Stimulated activated CD4-positive, alpha-beta T cell treated with anti-CD3 and anti-CD28 coated beads, Interleukin-12 subunit alpha, Interleukin-12 subunit beta, amount 100 ng/mL, for 4 hours (primary cell): ENCODE measurements around the gene FPGS.
"Not testable (repeated sequence)": the region's sequence is repeated elsewhere in the genome, so short reads cannot be mapped to it uniquely, and the experiment has no call there.

Experiments used
- DNase-seq: peaks from one replicate; pipeline ENCODE4 v3.0.0-alpha.2; 2020

FPGS gene

DNA sequence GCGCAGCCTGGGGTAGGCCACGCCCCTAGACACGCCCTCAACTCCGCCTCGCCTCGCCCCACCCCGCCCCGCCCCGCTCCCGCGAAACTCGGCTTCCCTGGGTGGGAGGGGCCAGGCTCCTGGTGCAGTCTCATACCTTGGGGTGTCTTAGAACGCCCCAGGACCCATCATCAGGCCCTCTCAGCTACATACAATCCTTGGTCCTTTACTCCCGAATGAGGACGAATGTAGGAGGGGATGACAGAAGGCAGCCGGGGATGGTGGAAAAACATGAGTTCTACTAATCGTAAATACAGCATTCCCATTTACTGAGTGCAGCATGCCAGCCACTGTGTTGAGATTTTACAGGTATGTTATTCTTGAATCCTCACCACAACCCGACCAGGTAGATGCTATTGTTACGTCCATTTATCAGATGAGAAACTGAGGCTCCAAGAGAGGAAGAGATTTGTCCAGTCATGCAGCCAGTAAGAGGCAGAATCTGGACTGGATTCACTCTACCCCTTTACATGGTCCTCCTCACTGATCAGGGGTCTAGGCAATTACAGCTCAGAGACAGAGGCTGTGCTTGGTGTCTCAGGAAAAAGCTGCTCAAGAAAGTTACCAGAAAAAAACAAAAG lies 31.0 kb upstream of the FPGS start:
- no peak for DNase-seq

DNA sequence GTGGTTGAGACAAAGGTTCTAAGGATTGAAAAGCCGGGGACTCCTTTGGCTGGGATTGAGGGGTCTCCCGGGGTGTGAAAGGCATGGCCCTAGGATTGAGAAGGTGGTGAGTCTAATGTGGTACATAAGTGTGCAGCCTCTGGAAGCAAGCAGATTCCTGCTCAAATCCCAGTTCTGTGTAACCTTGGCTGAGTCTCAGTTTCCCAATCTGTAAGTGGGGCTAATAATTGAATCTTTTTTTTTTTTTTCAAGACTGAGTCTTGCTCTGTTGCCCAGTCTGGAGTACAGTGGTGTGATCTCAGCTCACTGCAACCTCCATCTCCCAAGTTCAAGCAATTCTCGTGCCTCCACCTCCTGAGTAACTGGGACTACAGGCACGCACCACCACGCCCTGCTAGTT lies 30.1 kb upstream of the FPGS start:
- no peak for DNase-seq

DNA sequence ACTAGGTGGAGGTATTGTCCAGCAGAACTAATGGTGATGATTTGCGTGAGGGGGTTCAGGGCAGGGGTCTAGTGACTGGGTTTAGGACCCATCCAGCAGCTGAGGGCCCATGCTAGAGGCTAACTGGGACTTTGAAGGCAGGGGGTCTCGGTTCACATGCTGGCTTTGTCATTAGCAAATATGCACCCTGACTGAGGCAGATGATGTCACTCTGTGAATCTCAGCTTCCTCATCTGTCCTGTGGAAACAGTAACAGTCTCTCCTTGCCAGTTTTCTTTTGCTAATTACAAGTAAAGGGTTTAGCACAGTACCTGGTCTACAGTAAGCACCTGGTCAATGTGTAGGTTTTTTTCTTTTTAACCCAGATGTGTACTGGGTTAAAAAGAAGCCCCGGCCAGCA lies 29.4 kb upstream of the FPGS start:
- no peak for DNase-seq

DNA sequence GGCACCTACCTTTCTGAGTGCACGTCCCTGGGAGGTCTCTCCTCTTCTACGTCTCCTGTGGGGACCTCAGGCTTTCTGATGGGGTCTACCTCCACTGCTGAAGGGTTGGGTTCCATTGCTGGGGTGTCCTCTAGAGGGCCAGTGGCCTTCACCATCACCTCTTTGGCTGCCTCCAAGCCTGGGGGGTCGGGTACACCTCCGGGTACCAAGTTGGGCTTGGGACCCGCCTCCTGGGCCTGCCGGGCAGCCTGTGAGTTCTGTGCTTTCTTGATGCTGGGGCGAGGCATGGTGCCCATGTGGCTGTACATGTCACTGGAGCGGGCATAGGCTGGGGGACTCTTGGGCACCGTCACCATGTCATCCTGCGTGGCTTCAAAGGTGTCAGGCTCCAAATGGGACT lies 28.7 kb upstream of the FPGS start:
- no peak for DNase-seq

DNA sequence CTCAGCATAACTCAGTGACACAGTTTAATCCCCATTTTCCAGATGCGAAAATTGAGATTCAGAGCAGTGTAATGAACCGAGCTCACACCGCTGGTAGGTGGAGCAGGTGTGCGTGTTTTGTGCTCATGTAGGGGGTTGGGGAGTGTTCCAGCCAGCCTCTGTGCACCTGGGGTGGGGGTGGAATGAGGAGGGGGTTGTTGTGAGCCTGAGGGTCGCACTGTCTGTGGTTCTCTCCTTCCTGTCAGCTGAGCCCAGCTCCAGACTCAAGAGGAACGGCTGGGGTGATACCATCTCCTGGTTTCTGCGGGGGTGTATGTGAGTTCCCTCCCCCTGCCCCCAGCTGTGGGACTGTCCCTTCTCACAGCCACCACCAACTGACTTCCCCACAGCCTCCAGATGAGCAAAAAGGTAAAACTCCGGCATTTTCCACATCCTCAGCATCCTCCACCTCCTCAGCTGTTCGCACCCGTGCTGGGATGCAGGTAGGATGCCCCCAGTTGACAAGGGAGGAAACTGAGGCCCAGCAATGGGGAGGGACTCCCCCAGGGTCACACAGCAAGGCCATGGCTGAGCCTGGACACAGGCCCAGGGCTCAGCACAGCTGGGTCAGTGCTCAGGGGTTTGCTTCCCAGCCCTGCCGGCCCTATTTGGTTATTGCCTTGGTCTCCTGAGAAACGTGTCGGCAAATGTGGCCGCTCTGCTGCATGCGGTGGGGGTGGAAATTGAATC lies 26.3 kb upstream of the FPGS start:
- DNase-seq, result peak; percentile 59

DNA sequence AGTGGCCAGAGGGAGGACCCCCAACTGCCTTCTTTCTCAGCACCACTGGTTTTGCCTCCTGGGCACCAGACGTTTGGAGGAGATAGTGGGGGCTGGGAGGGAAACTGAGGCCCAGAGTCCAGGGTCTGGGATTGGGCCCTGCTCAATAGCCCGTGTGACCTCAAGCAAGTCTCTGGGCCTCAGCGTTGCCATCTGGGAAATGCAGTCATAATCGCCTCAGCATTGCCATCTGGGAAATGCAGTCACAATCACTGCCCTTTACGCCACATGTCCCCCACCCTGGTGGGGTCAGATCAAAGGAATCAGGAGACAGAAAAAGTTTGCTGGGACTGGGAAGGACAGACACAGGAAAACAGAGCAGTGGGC lies 25.8 kb upstream of the FPGS start:
- DNase-seq, result no peak

DNA sequence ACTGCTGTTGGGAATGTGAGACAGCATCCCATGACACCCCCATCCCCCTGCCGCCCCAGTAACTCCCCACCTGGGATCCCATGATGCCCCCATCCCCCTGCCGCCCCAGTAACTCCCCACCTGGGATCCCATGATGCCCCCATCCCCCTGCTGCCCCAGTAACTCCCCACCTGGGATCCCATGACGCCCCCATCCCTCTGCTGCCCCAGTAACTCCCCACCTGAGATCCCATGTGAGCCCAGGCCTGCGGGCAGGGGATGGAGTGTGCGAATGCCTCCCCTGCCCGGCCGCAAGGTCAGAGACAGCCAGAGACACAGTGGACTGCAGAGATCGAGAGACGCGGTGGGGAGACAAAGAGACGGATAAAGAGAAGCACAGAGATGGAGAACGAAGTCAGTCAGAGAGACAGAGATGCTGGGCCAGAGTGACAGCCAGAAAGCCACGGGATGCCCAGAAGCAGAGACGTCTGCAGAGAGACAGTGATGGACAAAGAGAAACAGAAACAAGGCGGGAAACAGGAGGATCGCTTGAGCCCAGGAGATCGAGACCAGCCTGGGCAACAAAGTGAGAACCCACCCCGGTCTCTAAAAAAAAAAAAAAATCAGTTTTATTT lies 25.2 kb upstream of the FPGS start:
- DNase-seq, result no peak

DNA sequence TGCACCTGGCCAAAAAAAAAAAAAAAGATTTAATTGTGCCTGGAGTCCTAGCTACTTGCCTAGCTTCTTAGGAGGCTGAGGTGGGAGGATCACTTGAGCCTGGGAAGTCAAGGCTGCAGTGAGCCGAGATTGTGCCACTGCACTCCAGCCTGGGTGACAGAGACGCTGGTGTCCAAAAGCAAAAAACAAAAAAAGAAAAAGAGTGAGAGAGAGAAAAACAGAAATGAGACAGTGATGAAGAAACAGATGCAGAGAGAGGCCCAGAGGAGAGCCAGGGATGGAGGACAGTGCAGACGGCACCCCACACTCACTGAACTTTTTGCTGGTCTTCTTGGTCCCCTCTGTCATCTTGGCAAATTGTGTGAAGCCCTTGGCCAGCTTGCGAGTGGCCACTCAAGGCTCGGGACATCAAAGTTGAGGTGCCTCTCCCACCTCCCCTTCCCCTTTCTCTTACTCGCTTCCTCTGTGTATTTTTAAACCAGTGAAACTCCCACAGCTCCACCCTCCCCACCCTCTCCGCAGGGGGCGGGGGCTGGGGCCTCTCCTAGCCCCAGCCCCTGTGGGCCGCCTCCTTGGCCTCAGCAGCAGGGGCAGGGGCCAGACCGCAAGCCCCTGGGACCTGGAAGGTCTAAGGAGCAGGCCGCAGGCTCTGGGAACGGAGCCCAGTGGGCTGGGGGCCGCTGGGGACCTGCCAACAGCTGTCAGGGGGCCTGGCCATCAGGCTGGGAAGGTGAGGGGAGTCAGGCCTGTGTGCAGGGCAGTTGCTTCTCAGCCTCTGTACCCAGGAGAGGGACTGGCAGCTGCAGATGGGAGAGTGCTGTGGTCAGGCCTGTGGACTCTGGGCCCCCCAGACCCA lies 24.2 kb upstream of the FPGS start, which contains the start of gene SH2D3C:
SH2D3C (minus strand) TSS at position 387 of the 856 bp plus-strand sequence; CDS start at position 348, 39 bp downstream.
- DNase-seq, result peak; percentile 44

DNA sequence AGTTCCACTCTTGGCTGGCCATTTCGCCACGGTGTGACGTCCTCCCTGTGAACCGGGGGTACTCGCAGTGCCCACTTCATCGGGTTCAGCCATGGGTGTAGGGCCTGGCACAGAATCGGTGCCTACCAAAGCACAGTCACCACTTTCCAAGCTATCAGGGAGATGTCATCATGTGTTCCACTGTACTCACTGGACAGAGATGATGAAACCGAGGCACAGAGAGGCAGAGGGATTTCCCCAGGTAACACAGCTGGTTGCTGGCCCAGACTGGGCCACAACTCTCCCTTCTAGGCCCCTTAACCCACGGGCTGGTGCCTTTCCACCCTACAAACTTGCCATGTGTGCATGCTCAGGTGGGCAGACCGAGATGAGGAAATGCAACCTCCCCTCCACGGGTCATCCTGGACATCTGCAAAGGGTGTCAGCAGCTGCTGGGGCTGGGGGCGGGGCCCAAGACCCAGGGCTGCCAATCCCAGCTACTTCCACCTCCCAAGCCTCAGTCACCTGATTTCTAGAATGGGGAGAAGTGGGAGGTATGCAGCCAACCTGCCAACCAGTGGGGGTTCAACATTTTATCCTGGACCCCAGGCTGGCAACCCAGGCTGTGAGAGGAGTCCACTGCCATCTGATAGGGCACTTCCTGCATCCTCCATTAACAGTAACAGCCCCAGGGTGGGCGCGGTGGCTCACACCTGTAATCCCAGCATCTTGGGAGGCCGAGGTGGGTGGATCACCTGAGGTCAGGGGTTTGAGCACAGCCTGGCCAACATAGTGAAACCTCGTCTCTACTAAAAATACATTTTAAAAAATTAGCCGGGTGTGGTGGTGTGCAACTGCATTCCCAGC lies 23.3 kb upstream of the FPGS start:
- DNase-seq, result no peak

DNA sequence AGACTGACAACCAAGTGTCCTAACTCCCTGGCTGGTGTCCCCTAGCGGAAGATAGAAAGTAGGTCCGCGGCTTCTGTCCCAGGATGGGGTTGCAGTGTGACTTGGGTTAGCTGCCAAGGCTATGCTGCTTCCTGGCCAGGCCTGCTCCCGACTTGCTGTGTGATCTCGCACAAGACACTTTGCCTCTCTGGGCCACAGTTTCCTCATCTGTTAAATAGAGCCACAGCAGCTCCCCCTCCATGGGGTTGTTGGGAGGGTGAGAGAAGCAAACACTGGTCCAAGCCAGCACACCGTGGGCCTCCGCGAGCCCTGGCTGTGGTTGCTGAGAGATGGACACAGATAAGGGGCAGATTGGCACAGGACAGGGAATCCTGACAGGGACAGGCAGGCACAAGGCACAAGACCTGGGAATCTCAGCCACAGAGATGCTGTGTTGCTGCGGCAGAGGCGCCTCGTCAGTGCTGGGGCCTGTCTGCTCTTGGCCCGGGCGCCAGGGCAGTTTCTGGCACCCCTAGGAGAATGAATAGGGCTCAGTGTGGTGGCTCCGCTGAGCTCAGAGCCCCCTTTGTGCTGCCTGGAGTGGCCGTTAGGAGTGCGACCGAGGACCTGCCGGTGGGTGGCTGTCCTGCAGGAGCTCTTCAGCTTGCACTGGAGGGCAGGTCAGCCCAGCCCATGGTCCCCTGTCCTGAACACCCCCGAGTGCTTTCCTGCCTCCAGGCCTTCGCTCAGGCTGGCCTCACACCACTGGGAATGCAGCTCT lies 22.4 kb upstream of the FPGS start:
- no peak for DNase-seq

DNA sequence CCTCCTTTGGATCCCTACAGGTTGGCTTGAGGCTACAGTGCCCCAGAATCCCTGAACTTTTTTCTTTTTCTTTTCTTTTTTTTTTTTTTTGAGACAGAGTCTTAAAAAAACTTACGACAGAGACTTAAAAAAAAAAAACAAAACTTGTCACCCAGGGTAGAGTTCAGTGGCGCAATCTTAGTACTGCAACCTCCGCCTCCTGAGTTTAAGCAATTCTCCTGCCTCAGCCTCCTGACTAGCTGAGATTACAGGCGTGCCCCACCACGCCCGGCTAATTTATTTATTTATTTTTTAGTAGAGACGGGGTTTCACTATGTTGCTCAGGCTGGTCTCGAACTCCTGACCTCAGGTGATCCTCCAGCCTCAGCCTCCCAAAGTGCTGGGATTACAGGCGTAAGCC lies 21.8 kb upstream of the FPGS start:
- not testable (repeated sequence) for DNase-seq

DNA sequence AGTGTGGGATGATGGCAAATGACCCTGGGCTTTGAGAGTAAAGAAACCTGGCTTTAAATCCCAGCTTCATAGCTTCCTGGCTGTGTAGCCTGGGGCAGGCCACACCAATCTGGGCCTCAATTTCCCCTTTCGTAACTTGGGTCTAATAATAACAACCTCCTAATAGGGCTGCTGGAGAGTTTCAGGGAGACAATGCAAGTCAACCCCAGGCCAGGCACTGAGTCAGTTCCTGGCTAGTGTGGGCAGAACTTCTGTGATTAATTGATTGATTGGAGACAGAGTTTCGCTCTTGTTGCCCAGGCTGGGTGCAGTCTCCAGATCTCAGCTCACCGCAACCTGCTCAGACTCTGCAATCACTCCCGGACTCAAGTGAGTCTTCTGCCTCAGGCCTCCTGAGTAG lies 20.9 kb upstream of the FPGS start:
- no peak for DNase-seq

DNA sequence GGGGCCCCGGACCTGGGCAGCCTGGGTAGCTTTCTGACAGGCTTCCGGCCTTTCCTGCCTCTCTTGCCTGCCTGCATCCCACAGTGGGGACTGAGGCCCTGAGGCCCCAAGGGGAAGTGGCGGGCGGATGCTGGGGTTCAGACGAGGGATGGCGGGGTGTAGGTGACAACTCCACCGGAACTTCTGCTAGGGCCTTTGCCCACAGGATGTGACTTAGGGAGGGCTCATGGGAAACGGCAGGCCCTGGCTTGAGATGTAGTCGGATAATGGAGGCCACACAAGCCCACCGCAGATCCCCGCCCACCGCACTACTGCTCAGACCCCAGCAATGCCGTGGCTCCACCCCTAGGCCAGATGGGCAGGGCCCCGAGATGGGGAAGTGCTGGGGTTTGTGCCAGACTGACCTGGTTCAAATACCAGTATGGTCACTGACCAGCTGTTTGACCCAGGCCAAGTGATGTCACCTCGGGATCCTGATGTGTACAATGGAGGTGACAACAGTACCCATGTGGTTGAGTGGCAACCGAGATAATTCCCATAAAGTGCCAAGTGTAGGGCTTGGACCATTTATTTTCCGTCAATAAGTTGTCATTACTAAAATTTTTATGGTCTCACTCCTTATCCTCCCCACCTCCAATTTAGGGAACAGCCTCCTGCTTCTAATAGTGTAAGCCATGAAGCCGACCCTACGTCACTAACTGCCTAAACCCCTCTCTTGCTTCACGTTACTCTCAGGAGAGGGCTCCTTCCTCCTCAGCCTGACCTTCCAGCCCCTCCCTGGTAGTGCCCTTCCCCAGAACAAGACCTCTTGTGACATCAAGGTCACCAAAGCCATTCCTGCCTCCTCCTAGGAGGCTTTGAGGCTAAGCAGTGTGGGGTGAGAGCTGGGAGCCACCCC lies 19.3 kb upstream of the FPGS start:
- peak; percentile 51 for DNase-seq

DNA sequence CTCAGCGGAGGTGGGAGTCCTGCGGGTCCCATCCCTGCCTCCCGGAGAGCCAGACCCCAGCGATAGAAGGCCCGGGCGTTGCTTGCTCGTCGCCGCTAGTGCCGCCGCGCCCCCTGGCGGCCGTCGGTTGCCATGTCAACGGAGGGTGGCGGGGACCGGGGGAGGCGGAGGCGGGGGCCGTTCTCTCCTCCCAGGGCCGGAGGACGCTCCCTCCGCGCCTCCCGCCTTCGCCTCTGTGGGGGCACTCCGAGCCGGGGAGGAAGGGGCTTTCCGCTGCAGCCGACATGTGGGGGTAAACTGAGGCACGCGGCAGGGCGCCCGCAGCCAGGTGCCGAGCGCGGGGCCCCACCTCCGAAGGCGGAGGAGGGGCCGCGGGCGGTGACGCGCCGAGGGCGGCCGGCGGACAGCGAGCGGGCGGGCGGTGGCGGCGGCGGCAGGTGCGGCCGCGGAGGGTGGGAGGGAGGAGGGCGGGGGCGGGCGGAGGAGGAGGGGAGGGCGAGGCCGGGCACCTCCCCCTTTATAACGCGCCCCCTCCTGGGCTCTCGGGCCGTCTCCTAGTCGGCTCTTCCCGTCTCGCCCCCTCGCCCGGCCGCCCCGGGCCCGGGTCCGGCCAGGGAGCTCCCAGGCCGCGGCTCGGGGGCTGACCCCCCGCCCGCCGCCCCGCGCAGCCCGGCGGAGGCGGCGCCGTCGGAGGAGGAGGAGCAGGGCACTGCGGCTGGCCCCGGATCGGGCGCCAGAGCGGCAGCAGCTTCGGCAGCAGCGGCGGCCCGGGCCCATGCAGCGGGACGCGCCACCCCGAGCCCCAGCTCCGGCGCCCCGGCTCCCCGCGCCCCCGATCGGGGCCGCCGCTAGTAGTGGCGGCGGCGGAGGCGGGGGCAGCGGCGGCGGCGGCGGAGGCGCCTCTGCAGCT lies 17.4 kb upstream of the FPGS start:
- DNase-seq, result peak; percentile 85

DNA sequence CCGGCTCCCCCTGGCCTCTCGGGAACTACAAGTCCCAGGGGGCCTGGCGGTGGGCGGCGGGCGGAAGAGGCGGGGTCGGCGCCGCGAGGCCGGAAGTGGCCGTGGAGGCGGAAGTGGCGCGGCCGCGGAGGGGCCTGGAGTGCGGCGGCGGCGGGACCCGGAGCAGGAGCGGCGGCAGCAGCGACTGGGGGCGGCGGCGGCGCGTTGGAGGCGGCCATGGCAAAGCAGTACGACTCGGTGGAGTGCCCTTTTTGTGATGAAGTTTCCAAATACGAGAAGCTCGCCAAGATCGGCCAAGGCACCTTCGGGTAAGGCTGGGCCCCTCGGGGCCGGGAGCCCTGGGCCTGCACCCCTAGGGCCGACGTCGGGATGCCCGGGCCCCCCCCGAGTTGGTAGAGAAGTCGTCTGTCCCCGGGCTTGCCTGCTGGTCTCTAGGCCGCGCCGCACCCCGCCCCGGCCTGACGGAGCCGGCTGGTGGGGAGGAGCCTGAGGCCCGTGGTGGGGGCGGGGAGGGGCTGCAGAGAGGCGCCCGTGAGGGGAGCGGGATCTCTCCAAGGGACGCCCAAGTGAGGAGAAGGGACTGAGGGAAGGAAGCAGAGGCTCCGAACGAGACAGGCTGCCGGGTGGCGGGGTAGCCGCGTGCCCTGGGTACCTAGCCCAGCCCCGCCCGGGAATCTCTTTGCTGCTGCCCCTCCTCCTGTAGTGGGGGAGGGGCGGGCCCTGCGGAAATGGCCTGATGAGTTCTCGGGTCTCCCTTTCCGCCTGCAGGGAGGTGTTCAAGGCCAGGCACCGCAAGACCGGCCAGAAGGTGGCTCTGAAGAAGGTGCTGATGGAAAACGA lies 16.5 kb upstream of the FPGS start, which contains the start of gene CDK9:
CDK9 (plus strand) TSS at position 102 of the 840 bp plus-strand sequence; CDS start at position 217, 115 bp downstream.
- DNase-seq, result peak; percentile 92

DNA sequence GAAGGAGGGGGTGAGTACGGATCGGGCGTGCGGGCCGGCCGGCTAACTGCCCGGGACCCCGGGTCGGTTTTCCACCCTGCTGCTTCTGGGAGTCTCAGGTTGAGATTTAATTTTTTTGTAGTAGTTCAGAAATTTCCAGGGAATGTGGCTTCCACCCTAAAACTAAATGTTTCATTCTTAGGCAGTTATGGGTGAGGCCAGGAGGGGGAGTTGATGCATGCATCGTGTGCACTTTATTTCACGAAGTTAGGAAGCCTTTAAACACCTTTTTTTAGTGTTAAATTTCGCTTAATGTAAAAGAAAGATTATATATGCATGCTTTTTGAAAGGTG lies 15.9 kb upstream of the FPGS start:
- no peak for DNase-seq

DNA sequence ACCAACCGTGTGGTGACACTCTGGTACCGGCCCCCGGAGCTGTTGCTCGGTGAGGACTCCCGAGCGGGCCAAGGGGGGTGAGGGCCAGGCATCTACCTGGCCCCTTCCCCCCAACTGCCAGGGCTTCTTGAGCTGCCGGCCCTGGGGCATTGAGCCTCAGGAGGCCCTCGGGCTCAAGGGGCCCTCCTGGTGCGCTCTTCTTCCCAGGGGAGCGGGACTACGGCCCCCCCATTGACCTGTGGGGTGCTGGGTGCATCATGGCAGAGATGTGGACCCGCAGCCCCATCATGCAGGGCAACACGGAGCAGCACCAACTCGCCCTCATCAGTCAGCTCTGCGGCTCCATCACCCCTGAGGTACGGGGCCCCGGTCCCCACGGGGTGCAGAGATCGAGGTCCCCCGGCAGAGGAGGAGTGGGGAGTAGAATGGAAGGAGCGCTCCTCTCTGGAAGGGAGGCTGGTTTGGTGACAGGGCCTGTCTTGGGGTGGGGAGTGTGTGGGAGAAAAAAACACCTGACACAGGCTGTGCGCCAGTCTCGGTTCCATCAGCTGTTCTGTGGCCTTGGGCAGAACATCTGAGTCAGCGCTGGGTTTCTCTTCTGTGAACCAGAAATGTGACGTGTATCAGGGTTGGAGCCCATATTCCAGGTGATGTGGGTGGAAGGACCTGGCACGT lies 14.2 kb upstream of the FPGS start:
- peak; percentile 63 for DNase-seq

DNA sequence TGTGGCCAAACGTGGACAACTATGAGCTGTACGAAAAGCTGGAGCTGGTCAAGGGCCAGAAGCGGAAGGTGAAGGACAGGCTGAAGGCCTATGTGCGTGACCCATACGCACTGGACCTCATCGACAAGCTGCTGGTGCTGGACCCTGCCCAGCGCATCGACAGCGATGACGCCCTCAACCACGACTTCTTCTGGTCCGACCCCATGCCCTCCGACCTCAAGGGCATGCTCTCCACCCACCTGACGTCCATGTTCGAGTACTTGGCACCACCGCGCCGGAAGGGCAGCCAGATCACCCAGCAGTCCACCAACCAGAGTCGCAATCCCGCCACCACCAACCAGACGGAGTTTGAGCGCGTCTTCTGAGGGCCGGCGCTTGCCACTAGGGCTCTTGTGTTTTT lies 13.5 kb upstream of the FPGS start:
- DNase-seq, result no peak
